Measurements from ENCODE around the gene GLE1.

DNA sequence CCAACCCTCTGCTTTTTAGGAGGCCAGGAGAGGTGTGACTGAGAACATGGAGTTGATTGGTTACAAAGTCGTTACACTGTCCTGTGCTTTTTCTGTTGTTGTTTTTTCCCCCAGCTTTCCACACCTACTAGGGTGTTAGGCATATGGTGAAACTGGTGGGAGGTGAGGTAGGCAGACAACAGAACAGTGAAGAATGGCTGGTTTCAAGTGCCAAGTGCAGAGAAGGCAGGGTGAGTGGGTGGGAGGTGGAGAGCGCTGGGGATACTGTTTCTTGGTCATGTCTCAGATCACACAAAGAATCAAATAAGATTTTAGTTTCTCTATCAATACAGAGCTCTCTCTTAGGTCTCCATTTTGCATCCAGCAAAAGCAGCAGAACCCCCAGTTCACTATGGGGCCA lies 45.7 kb downstream of the GLE1 start:
- TF ChIP-seq EP300 (IDR thresholded peaks at IDR 0.05): no peak
- TF ChIP-seq CTCF (IDR thresholded peaks at IDR 0.05): no peak

Measured in sigmoid colon (tissue), 4 donors.